Measurements from ENCODE around the gene P2RX1.
"Not testable (repeated sequence)": the region's sequence is repeated elsewhere in the genome, so short reads cannot be mapped to it uniquely, and the experiment has no call there.

P2RX1 gene

GRCh38 chr17:3951003-3951402 is 34.7 kb upstream of the P2RX1 start:
- H2AK5ac ChIP-seq (ENCODE audit: low read depth, low read length) = no peak overlapping the region
- peaks cover 0 to 17% (median 0%) of the 10 kb centered on the region in 3 experiments for H3K27me3 ChIP-seq (ENCODE audit: control insufficient read depth in 3 of 3, insufficient read depth in 3 of 3, low read depth in 1 of 3, low read length in 3 of 3)
- H3K79me1 ChIP-seq (ENCODE audit: low read depth, low read length) = no peaks in the 10 kb centered on the region
- DNase-seq (ENCODE audit: low spot score) = no peak
- no peak overlapping the region for H2AFZ ChIP-seq (ENCODE audit: low read length)
- no peak overlapping the region for H3K9ac ChIP-seq (ENCODE audit: low read depth, low read length, poor library complexity)
- H3K27ac ChIP-seq (replicated peaks; ENCODE audit: low read length) = no peak overlapping the region
- no peaks in the 10 kb centered on the region for H3K9me3 ChIP-seq (replicated peaks in 1 of 2; ENCODE audit: control insufficient read depth in 2 of 2, insufficient read depth in 1 of 2, low read depth in 1 of 2, low read length in 2 of 2)
- H3K4me1 ChIP-seq (ENCODE audit: control insufficient read depth in 2 of 2, insufficient read depth in 1 of 2, low read depth in 1 of 2, low read length in 2 of 2) = peaks cover 0 to 5% of the 10 kb centered on the region in 2 donors
- H3K14ac ChIP-seq (ENCODE audit: low read length) = no peak overlapping the region
- H3K4me2 ChIP-seq (ENCODE audit: insufficient read depth, low read length, poor library complexity, severe bottlenecking) = no peak overlapping the region
- H2BK15ac ChIP-seq (ENCODE audit: low read length) = peak overlapping the region; percentile 71
- H3K4ac ChIP-seq (ENCODE audit: low read length) = no peak overlapping the region
- no peak overlapping the region for H3K23ac ChIP-seq (ENCODE audit: low read depth, low read length, poor library complexity)
- no peak overlapping the region for H4K8ac ChIP-seq (ENCODE audit: low read depth, low read length)
- no peaks in the 10 kb centered on the region for H3K36me3 ChIP-seq (replicated peaks in 1 of 2; ENCODE audit: control insufficient read depth in 2 of 2, insufficient read depth in 2 of 2, low read length in 2 of 2)
- no peak overlapping the region for H2BK120ac ChIP-seq (ENCODE audit: low read depth, low read length)
- H2BK5ac ChIP-seq (ENCODE audit: low read length) = no peak overlapping the region
- H2BK12ac ChIP-seq (ENCODE audit: low read length) = no peak overlapping the region
- WGBS, 2 donors (ENCODE audit: extremely low coverage in 2 of 2, insufficient read length in 2 of 2, insufficient replicate concordance in 1 of 2) = no CpG with 5 or more reads among the region's 17 CpGs
- H3K4me3 ChIP-seq (ENCODE audit: low read length in 2 of 2) = no peak overlapping the region
- no peak overlapping the region for H4K91ac ChIP-seq (ENCODE audit: low read depth, low read length, poor library complexity)
- H3K18ac ChIP-seq (ENCODE audit: low read length) = no peak overlapping the region

GRCh38 chr17:3950584-3950983 is 34.3 kb upstream of the P2RX1 start:
- Histone ChIP-seq H3K9ac (ENCODE audit: low read depth, low read length, poor library complexity) (no peak overlapping the region), H3K23ac (ENCODE audit: low read depth, low read length, poor library complexity) (peak overlapping the region; percentile 3), H3K79me1 (ENCODE audit: low read depth, low read length) (no peaks in the 10 kb centered on the region), H3K4me1 (ENCODE audit: control insufficient read depth in 2 of 2, insufficient read depth in 1 of 2, low read depth in 1 of 2, low read length in 2 of 2) (peaks cover 0 to 5% of the 10 kb centered on the region in 2 donors), H3K9me3 (replicated peaks in 1 of 2; ENCODE audit: control insufficient read depth in 2 of 2, insufficient read depth in 1 of 2, low read depth in 1 of 2, low read length in 2 of 2) (no peaks in the 10 kb centered on the region), H3K36me3 (replicated peaks in 1 of 2; ENCODE audit: control insufficient read depth in 2 of 2, insufficient read depth in 2 of 2, low read length in 2 of 2) (no peaks in the 10 kb centered on the region), H2BK120ac (ENCODE audit: low read depth, low read length) (no peak overlapping the region), H2AFZ (ENCODE audit: low read length) (no peak overlapping the region), H3K4me2 (ENCODE audit: insufficient read depth, low read length, poor library complexity, severe bottlenecking) (no peak overlapping the region), H3K27me3 (ENCODE audit: control insufficient read depth in 3 of 3, insufficient read depth in 3 of 3, low read depth in 1 of 3, low read length in 3 of 3) (peaks cover 0 to 19% (median 0%) of the 10 kb centered on the region in 3 experiments), H2BK5ac (ENCODE audit: low read length) (no peak overlapping the region), H4K91ac (ENCODE audit: low read depth, low read length, poor library complexity) (no peak overlapping the region), H2BK15ac (ENCODE audit: low read length) (peak overlapping the region; percentile 64), H3K18ac (ENCODE audit: low read length) (peak overlapping the region; percentile 64), H4K8ac (ENCODE audit: low read depth, low read length) (no peak overlapping the region), H3K27ac (replicated peaks; ENCODE audit: low read length) (no peak overlapping the region), H3K14ac (ENCODE audit: low read length) (no peak overlapping the region), H2BK12ac (ENCODE audit: low read length) (no peak overlapping the region), H3K4me3 (ENCODE audit: low read length in 2 of 2) (no peak overlapping the region), H3K4ac (ENCODE audit: low read length) (no peak overlapping the region), H2AK5ac (ENCODE audit: low read depth, low read length) (peak overlapping the region; percentile 43)
- no CpG with 5 or more reads among the region's 12 CpGs for WGBS, 2 donors (ENCODE audit: extremely low coverage in 2 of 2, insufficient read length in 2 of 2, insufficient replicate concordance in 1 of 2)
- no peak for DNase-seq (ENCODE audit: low spot score)

DNA sequence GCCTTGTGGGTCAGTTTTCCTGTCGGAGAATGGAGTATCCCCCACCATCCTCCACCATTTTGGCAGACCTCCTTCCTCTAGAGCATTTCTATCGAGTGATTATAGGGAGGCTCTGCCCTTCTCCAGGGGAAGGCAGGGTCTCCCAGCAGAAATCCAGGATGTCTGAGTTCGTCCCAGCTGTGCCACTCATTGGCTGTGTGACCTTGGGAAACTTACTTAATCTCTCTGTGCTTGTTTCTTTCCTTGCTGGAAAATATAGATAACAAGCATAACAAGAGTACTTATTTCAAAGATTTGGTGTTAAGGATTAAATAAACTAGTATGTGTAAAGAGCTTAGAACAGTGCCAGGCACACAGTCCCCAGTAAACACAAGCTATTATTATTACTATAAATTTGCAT is 33.2 kb upstream of the P2RX1 start:
- no peak overlapping the region for H3K4me3 ChIP-seq (ENCODE audit: low read length in 2 of 2)
- H2BK5ac ChIP-seq (ENCODE audit: low read length) = no peak overlapping the region
- H3K4me1 ChIP-seq (ENCODE audit: control insufficient read depth in 2 of 2, insufficient read depth in 1 of 2, low read depth in 1 of 2, low read length in 2 of 2) = peaks cover 0 to 5% of the 10 kb centered on the region in 2 donors
- H3K79me1 ChIP-seq (ENCODE audit: low read depth, low read length) = no peaks in the 10 kb centered on the region
- no peak overlapping the region for H2BK15ac ChIP-seq (ENCODE audit: low read length)
- H3K4ac ChIP-seq (ENCODE audit: low read length) = no peak overlapping the region
- no peak overlapping the region for H3K23ac ChIP-seq (ENCODE audit: low read depth, low read length, poor library complexity)
- no peak overlapping the region for H2BK120ac ChIP-seq (ENCODE audit: low read depth, low read length)
- no peak overlapping the region for H3K4me2 ChIP-seq (ENCODE audit: insufficient read depth, low read length, poor library complexity, severe bottlenecking)
- peaks cover 0 to 18% (median 0%) of the 10 kb centered on the region in 3 experiments for H3K27me3 ChIP-seq (ENCODE audit: control insufficient read depth in 3 of 3, insufficient read depth in 3 of 3, low read depth in 1 of 3, low read length in 3 of 3)
- no peak overlapping the region for H2AK5ac ChIP-seq (ENCODE audit: low read depth, low read length)
- no peak overlapping the region for H3K14ac ChIP-seq (ENCODE audit: low read length)
- H3K27ac ChIP-seq (replicated peaks; ENCODE audit: low read length) = no peak overlapping the region
- no peaks in the 10 kb centered on the region for H3K9me3 ChIP-seq (replicated peaks in 1 of 2; ENCODE audit: control insufficient read depth in 2 of 2, insufficient read depth in 1 of 2, low read depth in 1 of 2, low read length in 2 of 2)
- no peak for DNase-seq (ENCODE audit: low spot score)
- WGBS, 2 donors (ENCODE audit: extremely low coverage in 2 of 2, insufficient read length in 2 of 2, insufficient replicate concordance in 1 of 2) = no CpG with 5 or more reads among the region's 3 CpGs
- no peak overlapping the region for H2BK12ac ChIP-seq (ENCODE audit: low read length)
- H3K9ac ChIP-seq (ENCODE audit: low read depth, low read length, poor library complexity) = no peak overlapping the region
- H3K36me3 ChIP-seq (replicated peaks in 1 of 2; ENCODE audit: control insufficient read depth in 2 of 2, insufficient read depth in 2 of 2, low read length in 2 of 2) = no peaks in the 10 kb centered on the region
- H4K91ac ChIP-seq (ENCODE audit: low read depth, low read length, poor library complexity) = no peak overlapping the region
- peak overlapping the region; percentile 64 for H3K18ac ChIP-seq (ENCODE audit: low read length)
- no peak overlapping the region for H4K8ac ChIP-seq (ENCODE audit: low read depth, low read length)
- no peak overlapping the region for H2AFZ ChIP-seq (ENCODE audit: low read length)

GRCh38 chr17:3948551-3948950 is 32.3 kb upstream of the P2RX1 start:
- H2BK5ac ChIP-seq (ENCODE audit: low read length) = not testable (repeated sequence)

More at GRCh38 chr17:3948551-3948950, 32.3 kb upstream of the P2RX1 start:
- not testable (repeated sequence) for H3K4ac ChIP-seq (ENCODE audit: low read length); H3K36me3 ChIP-seq (replicated peaks in 1 of 2; ENCODE audit: control insufficient read depth in 2 of 2, insufficient read depth in 2 of 2, low read length in 2 of 2); H3K4me1 ChIP-seq (ENCODE audit: control insufficient read depth in 2 of 2, insufficient read depth in 1 of 2, low read depth in 1 of 2, low read length in 2 of 2); H4K8ac ChIP-seq (ENCODE audit: low read depth, low read length); H2BK120ac ChIP-seq (ENCODE audit: low read depth, low read length); H3K4me2 ChIP-seq (ENCODE audit: insufficient read depth, low read length, poor library complexity, severe bottlenecking); H3K79me1 ChIP-seq (ENCODE audit: low read depth, low read length); H3K18ac ChIP-seq (ENCODE audit: low read length); DNase-seq (ENCODE audit: low spot score); H3K27ac ChIP-seq (replicated peaks; ENCODE audit: low read length); H2AFZ ChIP-seq (ENCODE audit: low read length); H3K14ac ChIP-seq (ENCODE audit: low read length); H2BK15ac ChIP-seq (ENCODE audit: low read length); H2BK12ac ChIP-seq (ENCODE audit: low read length); H3K23ac ChIP-seq (ENCODE audit: low read depth, low read length, poor library complexity); H3K9me3 ChIP-seq (replicated peaks in 1 of 2; ENCODE audit: control insufficient read depth in 2 of 2, insufficient read depth in 1 of 2, low read depth in 1 of 2, low read length in 2 of 2); H2AK5ac ChIP-seq (ENCODE audit: low read depth, low read length); H4K91ac ChIP-seq (ENCODE audit: low read depth, low read length, poor library complexity); H3K9ac ChIP-seq (ENCODE audit: low read depth, low read length, poor library complexity); H3K4me3 ChIP-seq (ENCODE audit: low read length in 2 of 2)
- peaks cover 0 to 25% (median 3%) of the 10 kb centered on the region in 3 experiments for H3K27me3 ChIP-seq (ENCODE audit: control insufficient read depth in 3 of 3, insufficient read depth in 3 of 3, low read depth in 1 of 3, low read length in 3 of 3)
- WGBS, 2 donors (ENCODE audit: extremely low coverage in 2 of 2, insufficient read length in 2 of 2, insufficient replicate concordance in 1 of 2) = no CpG with 5 or more reads among the region's 3 CpGs

Data from neuronal stem cell (in vitro differentiated cells).